IMR-90 (cell line): ENCODE measurements around the gene CYP27C1. TPM values are rescaled to one million over a fixed set of nuclear protein-coding genes. Genes with fewer than 3 reads are reported as not detected.

ENCODE experiments used
- ATAC-seq: fragments of 200-7000 bp; cut with Tn5 transposase; 2 replicates; pipeline ENCODE4 v1.9.1; 2020; ENCODE audit warnings: low read depth, mild to moderate bottlenecking, moderate library complexity
- BruUV-seq: library from RNA; stranded (reverse); fragments of 400-500 nt; replicated peaks from 2 replicates; lab custom pipeline; 2021; lab: Mats Ljungman, UMichigan
- CTCF ChIA-PET: fragments of 300-600 bp; formaldehyde crosslinking; extraction: SDS; loops from one replicate; lab custom pipeline; 2021; ENCODE audit warnings: antibody characterized with exemption; lab: Yijun Ruan, JAX
- POLR2A ChIA-PET: fragments of 300-600 bp; sonication (Branson Sonifier 250); formaldehyde crosslinking; loops from one replicate; lab custom pipeline; 2022; ENCODE audit warnings: antibody characterized with exemption; ENCODE audit not compliant: unreplicated experiment; lab: Charles Lee
- DNase-seq: peaks from one replicate; pipeline ENCODE4 v3.0.0; 2013
- H2AFZ ChIP-seq: replicated peaks from 2 replicates; pipeline ENCODE3; 2013; ENCODE audit warnings: low read length, mild to moderate bottlenecking; ENCODE audit not compliant: poor library complexity
- H2AK5ac ChIP-seq: 2 replicates; pipeline ENCODE4 v1.6.1; 2013; ENCODE audit warnings: low read depth, low read length, inconsistent platforms
- H2AK9ac ChIP-seq: replicated peaks from 2 replicates; pipeline ENCODE3; 2013; ENCODE audit warnings: mild to moderate bottlenecking, low read depth, low read length, moderate library complexity; ENCODE audit not compliant: poor library complexity
- H2BK120ac ChIP-seq: 2 replicates; pipeline ENCODE4 v1.6.1; 2013; ENCODE audit warnings: low read depth, low read length, inconsistent platforms
- H2BK15ac ChIP-seq: 3 replicates; pipeline ENCODE4 v1.6.1; 2013; ENCODE audit warnings: low read depth, low read length, inconsistent platforms
- H2BK20ac ChIP-seq: 2 replicates; pipeline ENCODE4 v1.6.1; 2013; ENCODE audit warnings: low read depth, mild to moderate bottlenecking, inconsistent platforms, low read length, moderate library complexity
- H2BK5ac ChIP-seq: 2 replicates; pipeline ENCODE4 v1.6.1; 2013; ENCODE audit warnings: mild to moderate bottlenecking, low read depth, low read length, inconsistent platforms; ENCODE audit not compliant: poor library complexity, severe bottlenecking
- H3K14ac ChIP-seq: replicated peaks from 2 replicates; pipeline ENCODE4 v1.6.1; 2013; ENCODE audit warnings: low read depth, low read length, inconsistent platforms
- H3K18ac ChIP-seq: 2 replicates; pipeline ENCODE4 v1.6.1; 2013; ENCODE audit warnings: low read depth, low read length, control low read depth
- H3K23ac ChIP-seq: 2 replicates; pipeline ENCODE4 v1.6.1; 2013; ENCODE audit warnings: low read depth, low read length, inconsistent platforms
- H3K27ac ChIP-seq: 2 replicates; pipeline ENCODE4 v1.5.1; 2013; ENCODE audit warnings: mild to moderate bottlenecking, control low read depth, low read length; ENCODE audit not compliant: insufficient read depth
- H3K27me3 ChIP-seq: 2 replicates; pipeline ENCODE4 v1.6.1; 2013; ENCODE audit warnings: low read length; ENCODE audit not compliant: control insufficient read depth, insufficient read depth
- H3K36me3 ChIP-seq: 2 replicates; pipeline ENCODE4 v1.6.1; 2013; ENCODE audit warnings: low read length, mixed read lengths; ENCODE audit not compliant: control insufficient read depth, insufficient read depth
- H3K4ac ChIP-seq: 2 replicates; pipeline ENCODE4 v1.6.1; 2013; ENCODE audit warnings: low read depth, low read length, inconsistent platforms
- H3K4me1 ChIP-seq: 2 replicates; pipeline ENCODE4 v1.6.1; 2013; ENCODE audit warnings: low read length, mixed read lengths; ENCODE audit not compliant: control insufficient read depth, insufficient read depth
- H3K4me2 ChIP-seq: 2 replicates; pipeline ENCODE4 v1.6.1; 2013; ENCODE audit warnings: low read depth, mild to moderate bottlenecking, control low read depth, low read length, moderate library complexity
- H3K4me3 ChIP-seq: 2 replicates; pipeline ENCODE4 v1.5.1; 2013; ENCODE audit warnings: low read depth, mild to moderate bottlenecking, control low read depth, low read length, moderate library complexity; ENCODE audit not compliant: insufficient read depth
- H3K56ac ChIP-seq: 2 replicates; pipeline ENCODE4 v1.6.1; 2013; ENCODE audit warnings: low read length, inconsistent platforms; ENCODE audit not compliant: insufficient read depth; ENCODE audit errors: extremely low read depth
- H3K79me1 ChIP-seq, 2 experiments: 2 replicates each; pipeline ENCODE4 v1.6.1; 2013; ENCODE audit warnings: low read length in 2 of 2, inconsistent platforms in 1 of 2, low read depth in 1 of 2
- H3K9ac ChIP-seq: 2 replicates; pipeline ENCODE4 v1.6.1; 2013; ENCODE audit warnings: low read depth, low read length, control low read depth
- H3K9me1 ChIP-seq: 2 replicates; pipeline ENCODE4 v1.6.1; 2013; ENCODE audit warnings: low read length, inconsistent platforms; ENCODE audit not compliant: insufficient read depth
- H3K9me3 ChIP-seq: 2 replicates; pipeline ENCODE4 v1.6.1; 2013; ENCODE audit warnings: low read length; ENCODE audit not compliant: control insufficient read depth, insufficient read depth
- H4K20me1 ChIP-seq: 2 replicates; pipeline ENCODE4 v1.6.1; 2013; ENCODE audit warnings: low read length, inconsistent platforms; ENCODE audit not compliant: insufficient read depth
- H4K5ac ChIP-seq: 2 replicates; pipeline ENCODE4 v1.6.1; 2013; ENCODE audit warnings: mild to moderate bottlenecking, low read depth, low read length, control low read depth
- H4K8ac ChIP-seq, 2 experiments: 2 replicates each; pipeline ENCODE4 v1.6.1; 2013; ENCODE audit warnings: low read depth in 2 of 2, low read length in 2 of 2, control low read depth in 1 of 2, inconsistent platforms in 1 of 2
- H4K91ac ChIP-seq: 2 replicates; pipeline ENCODE4 v1.6.1; 2013; ENCODE audit warnings: low read depth, low read length, inconsistent platforms; ENCODE audit not compliant: insufficient read depth
- BHLHE40 ChIP-seq: fragments of 150-350 bp; IDR thresholded peaks from 2 replicates; pipeline ENCODE4 v1.6.1; 2016; ENCODE audit warnings: mild to moderate bottlenecking, low read depth, low read length
- CEBPB ChIP-seq: IDR thresholded peaks from 2 replicates; pipeline ENCODE4 v1.6.1; 2012; ENCODE audit warnings: low read depth, low read length, improper control_type of control experiment
- CHD1 ChIP-seq: IDR thresholded peaks from 2 replicates; pipeline ENCODE4 v1.6.1; 2012; ENCODE audit warnings: low read depth, low read length, improper control_type of control experiment
- CTCF ChIP-seq: conservative IDR thresholded peaks from 2 replicates; pipeline ENCODE4 v1.5.1; 2012; ENCODE audit warnings: mild to moderate bottlenecking, low read depth, low read length, improper control_type of control experiment
- MXI1 ChIP-seq: IDR thresholded peaks from 2 replicates; pipeline ENCODE4 v1.6.1; 2012; ENCODE audit warnings: low read depth, mild to moderate bottlenecking, low read length, moderate library complexity, borderline replicate concordance
- POLR2A ChIP-seq: IDR thresholded peaks from 2 replicates; pipeline ENCODE4 v1.6.1; 2012; ENCODE audit warnings: mild to moderate bottlenecking, low read depth, low read length
- SMC3 ChIP-seq: fragments of 150-350 bp; IDR thresholded peaks from 2 replicates; pipeline ENCODE4 v1.6.1; 2016; ENCODE audit warnings: low read depth, mild to moderate bottlenecking, antibody characterized with exemption, low read length, moderate library complexity
- whole genome bisulfite sequencing, 2 experiments: methylation state at CpG; one replicate each; pipeline versions ENCODE4 v1.1.5 to v1.1.7; 2013; ENCODE audit warnings: missing lambda C conversion rate in 2 of 2; ENCODE audit not compliant: insufficient read length in 1 of 2; ENCODE audit errors: extremely low coverage in 2 of 2; 5-methylcytosine and 5-hydroxymethylcytosine counted together
- dilution Hi-C: fragments of 300-500 bp; cut with HindIII; formaldehyde crosslinking; loops from one replicate; pipeline ENCODE4 v1.14.3; 2018; ENCODE audit warnings: low sequenced_read_pairs; ENCODE audit not compliant: unreplicated experiment
- in situ Hi-C: fragments of 300-500 bp; cut with MboI; formaldehyde crosslinking; loops from 3 replicates; pipeline ENCODE4 v1.14.3; 2019; ENCODE audit warnings: low sequenced_read_pairs, inconsistent platforms, mixed read lengths
- intact Hi-C: fragments of 100-400 bp; cut with micrococcal nuclease; formaldehyde crosslinking; loops from 2 replicates; pipeline ENCODE4 v1.10.0; 2022
- polyA plus RNA-seq, 3 experiments: library from polyadenylated mRNA; depleted of rRNA; stranded (reverse); fragments of >200 nt; gene quantifications; 2 replicates each; pipeline ENCODE4 v1.2.3, GENCODE V29; 2012; ENCODE audit warnings: low replicate concordance in 1 of 3
- total RNA-seq: library from RNA; depleted of rRNA; stranded (reverse); fragments of >200 nt; gene quantifications from 2 replicates; pipeline ENCODE4 v1.2.3, GENCODE V29; 2012

The CYP27C1 gene
- total and polyA plus RNA-seq, 2 of the 4 experiments (the other 2 are of a cell fraction) = not detected

GRCh38 chr2:127205218-127206125 is 14.6 kb downstream of the CYP27C1 start (continued):
- TF ChIP-seq SMC3 = no peak

DNA sequence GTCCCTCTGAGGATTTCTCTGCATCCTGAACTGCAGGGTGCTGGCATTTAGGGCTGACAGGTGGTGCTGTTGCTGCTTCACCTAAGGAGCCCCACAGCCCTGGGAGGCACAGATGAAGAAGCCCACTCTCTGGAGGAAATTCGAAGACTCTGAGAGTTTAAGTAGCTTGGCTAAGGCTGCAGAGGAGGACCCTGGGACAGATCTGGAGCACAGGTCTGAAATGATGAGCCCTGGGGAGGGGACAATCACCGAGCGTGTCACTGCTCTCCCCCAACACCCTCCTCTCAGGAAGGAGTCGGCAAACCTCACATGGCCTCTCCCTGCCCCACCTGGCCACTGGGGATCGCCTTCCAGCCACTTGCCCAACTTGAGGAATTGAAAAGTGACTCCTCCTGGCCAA is 18.6 kb downstream of the CYP27C1 start:
- H4K91ac ChIP-seq = no peak overlapping the region
- H2BK20ac ChIP-seq = no peak overlapping the region
- CTCF ChIA-PET = interaction anchor here (0.6 to 0.7 kb wide), 2 partner anchors 32 to 56 kb away, joined by 3 to 4 read pairs; no protein-coding TSS in a partner anchor
- peaks cover 17% of the 10 kb centered on the region for H3K27me3 ChIP-seq
- H3K18ac ChIP-seq = no peak overlapping the region
- no peak overlapping the region for H3K14ac ChIP-seq
- H2BK5ac ChIP-seq = no peak overlapping the region
- no peaks in the 10 kb centered on the region for H3K36me3 ChIP-seq
- ATAC-seq (no peak), DNase-seq (no peak)
- H4K20me1 ChIP-seq = no peaks in the 10 kb centered on the region
- H3K23ac ChIP-seq = no peak overlapping the region
- no peak overlapping the region for H3K4ac ChIP-seq
- no peak overlapping the region for H4K8ac ChIP-seq
- no peaks in the 10 kb centered on the region; the same call in 1 of the 2 replicates for H3K9me1 ChIP-seq
- no peak overlapping the region for H3K4me2 ChIP-seq
- no peak overlapping the region for H4K5ac ChIP-seq
- no peak overlapping the region for H3K9ac ChIP-seq
- no peak overlapping the region for H2BK120ac ChIP-seq
- no peaks in the 10 kb centered on the region for H3K4me1 ChIP-seq
- H3K27ac ChIP-seq = no peak overlapping the region
- H3K9me3 ChIP-seq = no peaks in the 10 kb centered on the region
- H2BK15ac ChIP-seq = no peak overlapping the region
- no CpG with 5 or more reads among the region's 5 CpGs for WGBS, 2 experiments
- H2AFZ ChIP-seq = no peak overlapping the region
- no peak overlapping the region for H3K56ac ChIP-seq
- H2AK9ac ChIP-seq = no peak overlapping the region
- TF ChIP-seq CHD1 = no peak
- TF ChIP-seq POLR2A = no peak
- TF ChIP-seq MXI1 = no peak
- no peak for TF ChIP-seq BHLHE40
- no peak for TF ChIP-seq CTCF
- TF ChIP-seq CEBPB = no peak
- POLR2A ChIA-PET = no interaction called here
- dilution Hi-C loops = no loop called here
- intact Hi-C loops = no loop called here
- BruUV-seq = no TSS peak
- no peak overlapping the region for H2AK5ac ChIP-seq
- H3K4me3 ChIP-seq = no peak overlapping the region
- in situ Hi-C loops = no loop called here
- H3K79me1 ChIP-seq = no peaks in the 10 kb centered on the region
